HG03575 (cell line): ENCODE results near the gene MAF.

Experiments used
- ATAC-seq: cut with Tn5 transposase; IDR thresholded peaks from one replicate; pipeline ENCODE4 v1.9.1; 2021; ENCODE audit not compliant: unreplicated experiment, insufficient number of reproducible peaks, low FRiP score; ENCODE audit errors: extremely low read depth

MAF gene

DNA sequence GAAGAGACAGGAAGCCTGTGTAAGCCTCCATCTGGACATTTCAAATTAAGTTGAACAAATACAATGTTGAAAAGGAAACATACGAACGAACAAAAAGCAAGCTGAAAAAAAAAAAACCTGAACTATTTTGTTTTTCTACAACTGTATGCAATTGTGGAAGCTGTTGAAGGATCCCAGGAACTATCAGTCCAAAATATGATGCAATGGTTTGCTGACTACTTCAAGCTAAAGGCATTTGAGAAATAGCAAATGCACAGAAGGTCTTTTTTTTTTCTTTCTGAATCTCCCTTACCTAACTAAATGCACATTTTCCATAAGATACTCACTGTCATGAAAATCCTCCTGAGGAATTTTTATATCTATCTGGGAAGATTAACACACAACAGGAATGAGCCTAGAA is 40.2 kb downstream of the MAF start:
- no peak for ATAC-seq

DNA sequence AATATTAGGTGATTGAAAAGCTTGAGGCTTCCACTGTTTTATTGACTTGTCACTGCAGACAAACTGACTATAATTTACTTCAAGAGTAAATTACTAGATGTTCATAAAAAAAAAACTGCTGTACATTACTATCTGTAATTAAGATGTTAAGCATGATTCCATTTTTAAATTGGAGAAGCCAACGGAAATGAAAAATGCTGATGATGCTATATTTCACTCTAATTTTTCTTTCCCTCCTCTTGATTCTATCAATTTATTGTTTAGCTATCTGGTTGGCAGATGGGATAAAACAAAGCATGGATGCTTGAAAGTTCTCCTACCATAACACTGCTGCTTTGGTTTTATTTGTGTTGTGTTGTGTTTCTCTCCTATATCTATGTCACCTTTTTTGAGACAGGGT is 41.0 kb downstream of the MAF start:
- ATAC-seq, result no peak

DNA sequence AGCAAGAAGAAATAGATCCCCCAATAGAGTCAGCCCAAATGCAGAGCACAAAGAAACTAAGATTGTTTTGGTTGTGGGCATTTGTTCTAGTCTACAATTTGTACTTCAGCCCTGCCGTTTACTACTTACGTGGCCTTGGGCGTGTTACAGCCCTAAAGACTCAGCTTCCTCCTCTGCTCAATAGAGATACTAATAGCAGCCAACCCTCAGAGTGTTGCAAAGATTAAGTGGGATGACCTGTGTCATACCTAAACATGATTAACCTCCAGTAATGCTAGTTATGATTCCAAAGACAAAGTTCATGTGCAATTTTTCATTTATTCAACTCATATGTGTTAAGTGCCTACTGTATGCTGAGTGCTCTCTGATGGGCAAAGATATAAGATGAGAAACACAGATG is 43.1 kb downstream of the MAF start:
- no peak for ATAC-seq

DNA sequence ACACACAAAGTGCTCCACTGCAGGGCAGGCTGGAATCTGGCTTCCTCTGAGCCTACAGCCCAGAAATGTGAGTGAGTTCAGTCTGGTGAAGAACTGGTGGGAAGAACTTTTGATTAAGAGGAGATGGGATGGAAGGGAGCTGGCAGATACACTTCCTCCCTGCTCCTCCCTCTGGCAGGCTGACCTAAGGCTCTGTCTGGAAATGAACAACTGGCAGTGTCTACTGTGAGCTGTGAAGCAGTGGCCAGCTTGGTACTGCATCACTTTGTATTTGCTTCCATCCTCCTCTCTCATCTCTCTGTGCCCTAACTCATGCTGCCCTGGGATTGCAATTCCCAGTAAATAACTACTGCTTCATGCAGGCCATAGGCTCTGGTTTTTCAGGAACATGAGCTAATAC is 45.6 kb downstream of the MAF start:
- ATAC-seq, result no peak

DNA sequence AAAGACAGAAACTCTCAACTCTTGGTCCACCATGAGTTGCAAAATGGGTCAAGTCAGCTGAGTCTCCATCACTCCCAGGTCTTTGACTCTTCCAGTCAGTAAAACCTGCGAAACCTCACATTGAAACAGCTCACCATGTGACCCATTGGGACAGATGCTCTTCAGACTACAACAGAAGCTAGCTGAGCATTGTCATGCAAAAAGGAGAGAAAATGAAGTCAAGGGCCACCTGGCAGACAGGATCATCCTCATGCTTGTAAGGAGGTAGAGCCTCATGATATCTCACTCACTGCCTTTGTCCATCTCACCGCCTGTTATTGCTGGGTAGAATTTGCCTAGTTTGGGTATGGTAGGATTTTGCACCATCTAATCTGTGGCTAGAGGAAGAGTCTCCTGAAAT is 50.2 kb downstream of the MAF start:
- ATAC-seq, result no peak

DNA sequence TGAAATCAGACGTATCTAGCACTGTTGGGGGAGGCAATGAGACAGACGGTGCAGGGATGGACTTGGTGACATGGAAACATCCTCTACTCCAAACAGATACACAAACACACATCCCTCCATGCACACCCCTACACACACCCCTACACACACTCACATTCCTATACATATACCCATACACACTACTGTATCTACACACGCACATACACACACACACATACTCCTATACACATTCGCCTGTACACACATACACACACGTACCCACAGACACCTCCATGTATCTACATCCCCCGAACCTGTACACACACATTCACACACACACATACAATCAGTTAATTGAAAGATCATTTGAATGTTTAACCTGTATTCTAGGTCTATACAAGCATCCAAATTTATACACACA is 53.5 kb downstream of the MAF start:
- no peak for ATAC-seq
